HepG2 (cell line): Measurements from ENCODE around the gene NEURL4. TPM values are rescaled to one million over a fixed set of nuclear protein-coding genes. Genes with fewer than 3 reads are reported as not detected.

Source experiments
- GTF2F1 ChIP-seq: fragments of 150-350 bp; IDR thresholded peaks from 2 replicates; pipeline ENCODE4 v1.6.1; 2014; ENCODE audit warnings: low read length
- IKZF1 ChIP-seq: fragments of 450-650 bp; IDR thresholded peaks from 2 replicates; pipeline ENCODE4 v1.7.1; 2016
- RARA ChIP-seq: IDR thresholded peaks from 2 replicates; pipeline ENCODE4 v1.6.1; 2016; ENCODE audit warnings: missing genetic modification reagents, missing compliant biosample characterization
- RBM22 ChIP-seq: fragments of 200-400 bp; formaldehyde crosslinking; optimal IDR thresholded peaks from 2 replicates; pipeline ENCODE3; 2017; ENCODE audit warnings: mild to moderate bottlenecking, low read length, moderate library complexity
- SKI ChIP-seq: fragments of 450-650 bp; IDR thresholded peaks from one replicate; pipeline ENCODE4 v1.6.1; 2018; ENCODE audit warnings: mild to moderate bottlenecking; ENCODE audit not compliant: partially characterized antibody
- TCF12 ChIP-seq, 2 experiments: fragments of 450-650 bp in 1 of 2; sonication (generic) in 1 of 2; formaldehyde crosslinking in 1 of 2; IDR thresholded peaks; 2 replicates each; pipeline versions ENCODE4 v1.6.1 to v1.8.0; 2017 to 2022; ENCODE audit warnings: antibody characterized with exemption in 1 of 2, mild to moderate bottlenecking in 1 of 2, missing genetic modification reagents in 1 of 2, moderate library complexity in 1 of 2
- ZBTB49 ChIP-seq: sonication (generic); formaldehyde crosslinking; IDR thresholded peaks from 2 replicates; pipeline ENCODE4 v1.4.0; 2020; ENCODE audit warnings: missing genetic modification reagents, borderline replicate concordance
- ZEB1 ChIP-seq: IDR thresholded peaks from 2 replicates; pipeline ENCODE4 v1.6.1; 2012; ENCODE audit warnings: mild to moderate bottlenecking, low read depth, inconsistent platforms; ENCODE audit not compliant: insufficient replicate concordance
- ZNF564 ChIP-seq: sonication (generic); formaldehyde crosslinking; IDR thresholded peaks from 2 replicates; pipeline ENCODE4 v1.8.1; 2023; ENCODE audit warnings: mild to moderate bottlenecking, missing genetic modification reagents
- ZNF652 ChIP-seq: IDR thresholded peaks from 2 replicates; pipeline ENCODE4 v1.6.1; 2016; ENCODE audit warnings: low read depth, borderline replicate concordance
- ZNF772 ChIP-seq: sonication (generic); formaldehyde crosslinking; IDR thresholded peaks from 2 replicates; pipeline ENCODE4 v1.5.0; 2020; ENCODE audit warnings: mild to moderate bottlenecking, missing genetic modification reagents
- ZNF800 ChIP-seq: sonication (generic); formaldehyde crosslinking; IDR thresholded peaks from 2 replicates; pipeline ENCODE4 v1.4.0; 2020; ENCODE audit warnings: missing genetic modification reagents
- ZZZ3 ChIP-seq: sonication (generic); formaldehyde crosslinking; IDR thresholded peaks from 2 replicates; pipeline ENCODE4 v1.4.0; 2020; ENCODE audit warnings: missing genetic modification reagents, mild to moderate bottlenecking, borderline replicate concordance
- polyA plus RNA-seq, 8 experiments: library from polyadenylated mRNA; depleted of rRNA in 3 of 8; stranded (reverse) in 7 of 8; unstranded in 1 of 8; fragments of >200 nt; fragmentation: Illumina TruSeq in 4 of 8; extraction: Trizol in 4 of 8; gene quantifications; 2 replicates each; pipeline versions ENCODE4 v1.2.1 to v1.2.3, GENCODE V29; 2011 to 2016; ENCODE audit warnings: low read depth in 4 of 8, missing spikeins in 1 of 8, mixed read lengths in 1 of 8; ENCODE audit not compliant: insufficient read depth in 1 of 8
- total RNA-seq, 5 experiments: library from RNA; depleted of rRNA; stranded (reverse); fragments of >200 nt; fragmentation: Illumina TruSeq; extraction: Trizol; gene quantifications; 2 replicates each; pipeline ENCODE4 v1.2.3, GENCODE V29; 2016; ENCODE audit warnings: low read depth in 1 of 5
- TF ChIP-seq, protein P1 (sequence below): sonication (generic); formaldehyde crosslinking; IDR thresholded peaks from 2 replicates; pipeline ENCODE4 v1.8.0; 2022; ENCODE audit warnings: missing genetic modification reagents, mild to moderate bottlenecking, moderate library complexity, borderline replicate concordance
- TF ChIP-seq, protein P2 (sequence below): sonication (generic); formaldehyde crosslinking; IDR thresholded peaks from 2 replicates; pipeline ENCODE4 v1.4.0; 2020; ENCODE audit warnings: mild to moderate bottlenecking, missing genetic modification reagents
- TF ChIP-seq, protein P3 (sequence below): sonication (generic); formaldehyde crosslinking; IDR thresholded peaks from 2 replicates; pipeline ENCODE4 v1.4.0; 2020; ENCODE audit warnings: missing genetic modification reagents, mild to moderate bottlenecking, borderline replicate concordance
- TF ChIP-seq, protein P4 (sequence below): sonication (generic); formaldehyde crosslinking; IDR thresholded peaks from 2 replicates; pipeline ENCODE4 v1.4.0; 2020; ENCODE audit warnings: missing genetic modification reagents

The NEURL4 gene
- total and polyA plus RNA-seq, 2 of the 13 experiments (the other 11 are each of a cell fraction or from before 2014, with no cell fraction given): 14.8 to 15.7 TPM

DNA sequence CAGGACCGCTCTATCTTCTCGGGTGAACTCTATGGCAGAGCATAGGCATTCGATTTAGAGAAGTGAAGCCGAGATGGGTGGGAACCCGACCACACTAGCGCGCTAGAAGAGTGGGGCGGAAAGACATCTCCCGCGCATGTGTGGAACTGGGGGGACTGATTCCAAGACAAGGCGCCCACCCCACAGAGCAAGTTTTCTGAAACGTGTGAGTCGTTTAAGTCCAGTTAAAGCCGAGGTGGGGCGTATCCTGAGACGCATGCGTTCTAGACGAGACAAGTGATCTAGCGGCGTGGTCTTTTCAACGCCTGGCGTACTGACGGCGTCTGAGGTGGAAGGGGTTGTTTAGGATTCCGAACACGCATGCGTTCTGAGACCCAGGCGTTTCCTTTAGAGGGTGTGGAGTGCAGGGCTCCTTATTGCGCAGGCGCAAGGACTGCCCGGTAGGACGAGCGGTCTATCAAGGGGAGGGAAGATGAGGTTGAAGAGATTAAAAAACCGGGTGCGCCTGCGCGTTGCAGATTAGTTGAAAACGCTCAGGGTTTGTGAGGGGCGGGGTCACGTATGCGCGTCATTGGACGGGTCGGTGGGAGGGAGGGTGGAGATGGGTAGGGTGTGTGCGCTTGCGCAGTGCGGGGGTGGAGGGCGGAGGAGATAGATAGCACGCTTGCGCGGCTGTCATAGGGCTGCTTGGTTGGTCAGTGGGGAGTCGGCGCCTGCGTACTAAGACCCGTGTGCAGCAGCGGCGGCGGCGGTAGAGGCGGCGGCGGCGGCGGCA is 22.0 kb downstream of the NEURL4 start, which contains the start of gene EIF5A (continued):
- TF ChIP-seq, protein P1, sequence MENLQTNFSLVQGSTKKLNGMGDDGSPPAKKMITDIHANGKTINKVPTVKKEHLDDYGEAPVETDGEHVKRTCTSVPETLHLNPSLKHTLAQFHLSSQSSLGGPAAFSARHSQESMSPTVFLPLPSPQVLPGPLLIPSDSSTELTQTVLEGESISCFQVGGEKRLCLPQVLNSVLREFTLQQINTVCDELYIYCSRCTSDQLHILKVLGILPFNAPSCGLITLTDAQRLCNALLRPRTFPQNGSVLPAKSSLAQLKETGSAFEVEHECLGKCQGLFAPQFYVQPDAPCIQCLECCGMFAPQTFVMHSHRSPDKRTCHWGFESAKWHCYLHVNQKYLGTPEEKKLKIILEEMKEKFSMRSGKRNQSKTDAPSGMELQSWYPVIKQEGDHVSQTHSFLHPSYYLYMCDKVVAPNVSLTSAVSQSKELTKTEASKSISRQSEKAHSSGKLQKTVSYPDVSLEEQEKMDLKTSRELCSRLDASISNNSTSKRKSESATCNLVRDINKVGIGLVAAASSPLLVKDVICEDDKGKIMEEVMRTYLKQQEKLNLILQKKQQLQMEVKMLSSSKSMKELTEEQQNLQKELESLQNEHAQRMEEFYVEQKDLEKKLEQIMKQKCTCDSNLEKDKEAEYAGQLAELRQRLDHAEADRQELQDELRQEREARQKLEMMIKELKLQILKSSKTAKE: no peak
- no peak for TF ChIP-seq ZBTB49 (CRISPR knock-in tag)
- TF ChIP-seq, protein P2, sequence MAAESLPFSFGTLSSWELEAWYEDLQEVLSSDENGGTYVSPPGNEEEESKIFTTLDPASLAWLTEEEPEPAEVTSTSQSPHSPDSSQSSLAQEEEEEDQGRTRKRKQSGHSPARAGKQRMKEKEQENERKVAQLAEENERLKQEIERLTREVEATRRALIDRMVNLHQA: no peak
- no peak for TF ChIP-seq SKI
- TF ChIP-seq ZEB1: no peak
- TF ChIP-seq RARA (CRISPR knock-in tag): 0 out of 2 replicates have a peak, but pooled peaks have one; percentile 8
- no peak for TF ChIP-seq ZZZ3
- TF ChIP-seq ZNF800 (CRISPR knock-in tag): 0 out of 2 replicates have a peak, but pooled peaks have one; percentile 32
- no peak for TF ChIP-seq RBM22
- peak; percentile 61; the same call in 1 of the 2 replicates for TF ChIP-seq ZNF772 (CRISPR knock-in tag)
- no peak for TF ChIP-seq TCF12 (IDR thresholded peaks at IDR 0.05)
- no peak for TF ChIP-seq TCF12 (CRISPR knock-in tag; IDR thresholded peaks at IDR 0.05)
- TF ChIP-seq ZNF564 (CRISPR knock-in tag): no peak
- no peak for TF ChIP-seq IKZF1
- TF ChIP-seq, protein P3, sequence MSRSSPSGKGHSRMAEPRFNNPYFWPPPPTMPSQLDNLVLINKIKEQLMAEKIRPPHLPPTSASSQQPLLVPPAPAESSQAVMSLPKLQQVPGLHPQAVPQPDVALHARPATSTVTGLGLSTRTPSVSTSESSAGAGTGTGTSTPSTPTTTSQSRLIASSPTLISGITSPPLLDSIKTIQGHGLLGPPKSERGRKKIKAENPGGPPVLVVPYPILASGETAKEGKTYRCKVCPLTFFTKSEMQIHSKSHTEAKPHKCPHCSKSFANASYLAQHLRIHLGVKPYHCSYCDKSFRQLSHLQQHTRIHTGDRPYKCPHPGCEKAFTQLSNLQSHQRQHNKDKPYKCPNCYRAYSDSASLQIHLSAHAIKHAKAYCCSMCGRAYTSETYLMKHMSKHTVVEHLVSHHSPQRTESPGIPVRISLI: no peak; the same call in 1 of the 2 replicates
- TF ChIP-seq, protein P4, sequence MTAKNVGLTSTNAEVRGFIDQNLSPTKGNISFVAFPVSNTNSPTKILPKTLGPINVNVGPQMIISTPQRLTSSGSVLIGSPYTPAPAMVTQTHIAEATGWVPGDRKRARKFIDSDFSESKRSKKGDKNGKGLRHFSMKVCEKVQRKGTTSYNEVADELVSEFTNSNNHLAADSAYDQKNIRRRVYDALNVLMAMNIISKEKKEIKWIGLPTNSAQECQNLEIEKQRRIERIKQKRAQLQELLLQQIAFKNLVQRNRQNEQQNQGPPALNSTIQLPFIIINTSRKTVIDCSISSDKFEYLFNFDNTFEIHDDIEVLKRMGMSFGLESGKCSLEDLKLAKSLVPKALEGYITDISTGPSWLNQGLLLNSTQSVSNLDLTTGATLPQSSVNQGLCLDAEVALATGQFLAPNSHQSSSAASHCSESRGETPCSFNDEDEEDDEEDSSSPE: no peak
- TF ChIP-seq ZNF652 (CRISPR knock-in tag): no peak
- no peak for TF ChIP-seq GTF2F1
